DND-41 (cell line): ENCODE measurements around the gene CHST12.

ENCODE experiments used
- CTCF ChIP-seq: IDR thresholded peaks from 2 replicates; pipeline ENCODE4 v1.5.1; 2012; ENCODE audit warnings: borderline replicate concordance, low read length, moderate library complexity, mild to moderate bottlenecking; ENCODE audit not compliant: poor library complexity, severe bottlenecking; ENCODE audit errors: extremely low read depth
- EZH2 ChIP-seq: IDR thresholded peaks from 3 replicates; pipeline ENCODE4 v1.6.1; 2012; ENCODE audit warnings: borderline replicate concordance, low read depth, mild to moderate bottlenecking, moderate library complexity, low read length, inconsistent platforms; ENCODE audit not compliant: severe bottlenecking

GRCh38 chr7:2376351-2377154 is 26.9 kb upstream of the CHST12 start:
- TF ChIP-seq CTCF (no peak), EZH2 (no peak)
